NAMALWA (cell line): ENCODE results near the gene CCDC196.

Experiments used
- DNase-seq: peaks from one replicate; pipeline ENCODE4 v3.0.0-alpha.2; 2015; ENCODE audit warnings: low spot score

The CCDC196 gene, protein sequence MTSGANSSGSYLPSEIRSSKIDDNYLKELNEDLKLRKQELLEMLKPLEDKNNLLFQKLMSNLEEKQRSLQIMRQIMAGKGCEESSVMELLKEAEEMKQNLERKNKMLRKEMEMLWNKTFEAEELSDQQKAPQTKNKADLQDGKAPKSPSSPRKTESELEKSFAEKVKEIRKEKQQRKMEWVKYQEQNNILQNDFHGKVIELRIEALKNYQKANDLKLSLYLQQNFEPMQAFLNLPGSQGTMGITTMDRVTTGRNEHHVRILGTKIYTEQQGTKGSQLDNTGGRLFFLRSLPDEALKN

GRCh38 chr14:66485910-66486421 is at the start of gene CCDC196:
CCDC196 (plus strand) TSS chr14:66486371; CDS start chr14:66486503, 132 bp downstream.
- no peak for DNase-seq

DNA sequence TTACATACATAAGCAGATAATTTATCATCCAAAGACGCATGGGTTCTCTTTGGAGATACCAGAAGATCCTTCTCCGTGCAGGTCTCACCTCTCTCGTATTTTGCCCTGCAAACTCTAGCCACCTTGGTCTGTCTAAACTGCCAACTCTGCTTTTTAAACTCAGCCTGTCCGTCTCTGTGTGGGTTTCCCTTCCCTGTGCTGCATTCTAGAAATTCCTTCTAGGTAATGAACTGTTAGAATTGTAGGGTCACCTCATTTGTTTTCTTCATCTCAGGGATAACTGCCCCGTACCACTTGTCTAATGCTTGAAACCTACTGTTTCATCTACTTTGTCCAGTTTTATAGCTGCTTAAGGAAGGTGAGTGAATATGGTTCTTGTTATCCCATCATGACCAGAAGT is 45.4 kb upstream of the CCDC196 start:
- DNase-seq = no peak

DNA sequence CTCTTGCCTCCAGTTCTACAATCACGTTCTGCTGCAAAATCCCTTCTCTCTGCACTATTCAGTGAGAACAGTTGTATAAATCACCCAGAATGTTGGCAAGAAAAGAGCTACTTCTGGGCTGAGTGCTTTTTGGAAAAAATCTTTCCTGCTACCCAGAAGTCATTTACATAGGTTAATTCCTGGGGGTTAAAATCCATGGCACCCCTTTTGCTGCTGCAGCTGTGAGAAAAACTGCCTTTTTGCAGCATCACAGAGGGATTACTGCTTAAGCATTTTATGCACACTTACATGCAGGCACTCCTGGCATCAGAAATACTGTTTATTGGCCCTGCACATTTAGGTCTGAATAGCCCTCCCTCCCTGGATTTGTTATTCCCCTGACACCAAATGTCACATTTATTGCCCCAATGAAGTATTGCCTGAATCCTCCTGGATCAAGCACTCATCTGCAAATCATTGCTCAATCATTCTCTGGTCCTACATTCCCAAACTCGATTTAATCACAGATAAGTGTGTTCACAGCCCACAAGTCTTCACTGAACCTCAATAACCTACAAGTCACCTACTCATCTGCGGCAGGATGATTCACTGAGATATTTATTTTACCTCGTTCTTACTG is 43.1 kb upstream of the CCDC196 start:
- no peak for DNase-seq

DNA sequence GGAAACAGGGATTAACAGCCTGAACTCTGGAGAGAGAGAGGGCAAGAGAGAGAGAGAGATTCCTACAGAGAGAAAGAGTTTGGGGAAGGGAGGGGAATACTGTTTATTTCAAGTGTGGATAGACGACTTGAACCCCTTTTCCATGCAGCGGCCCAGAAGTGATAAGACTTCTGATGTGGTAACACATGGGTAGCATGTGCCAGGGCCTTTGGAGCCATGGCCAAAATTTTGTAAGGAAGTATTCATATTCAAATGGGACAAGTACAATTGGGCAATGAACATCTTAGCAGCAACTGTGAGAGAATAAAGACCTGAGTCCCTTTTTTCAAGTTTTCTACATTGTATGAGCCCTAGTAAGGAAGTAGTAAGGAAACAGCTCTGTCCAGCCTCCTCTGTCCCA is 42.4 kb upstream of the CCDC196 start:
- no peak for DNase-seq

DNA sequence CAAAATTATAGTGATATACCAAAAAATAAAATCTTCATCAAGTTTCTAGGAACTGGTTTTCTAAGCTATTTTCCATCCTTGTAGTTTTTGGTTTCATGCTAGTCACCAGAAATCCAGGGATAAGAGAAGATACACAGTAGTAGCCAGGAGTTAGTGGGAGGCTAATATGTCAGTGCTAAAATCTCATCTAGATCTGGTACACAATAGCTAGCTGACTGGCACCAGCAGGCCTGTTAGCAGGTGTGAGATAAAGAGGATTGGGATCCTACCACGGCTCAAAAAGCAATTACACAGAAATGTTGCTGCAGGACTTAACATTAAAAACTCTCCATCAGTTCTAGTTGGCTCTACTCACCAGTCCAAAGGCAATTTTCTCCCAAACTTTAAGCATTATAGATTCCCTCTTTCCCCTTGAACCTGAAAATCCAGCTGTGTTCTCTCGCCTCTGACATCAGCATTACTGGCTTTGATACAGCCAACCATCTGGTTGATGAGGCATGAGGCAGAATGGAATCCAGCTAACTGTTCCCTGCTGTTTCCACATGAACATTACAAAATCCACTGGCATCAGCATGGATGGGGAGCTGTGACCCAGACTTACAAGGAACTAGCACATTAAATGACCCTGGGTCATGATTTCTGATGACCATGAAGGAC is 41.8 kb upstream of the CCDC196 start:
- no peak for DNase-seq

GRCh38 chr14:66445936-66446335 is 40.2 kb upstream of the CCDC196 start:
- no peak for DNase-seq

- no peak for DNase-seq
Observed at GRCh38 chr14:66453469-66453868, 32.7 kb upstream of the CCDC196 start.

DNA sequence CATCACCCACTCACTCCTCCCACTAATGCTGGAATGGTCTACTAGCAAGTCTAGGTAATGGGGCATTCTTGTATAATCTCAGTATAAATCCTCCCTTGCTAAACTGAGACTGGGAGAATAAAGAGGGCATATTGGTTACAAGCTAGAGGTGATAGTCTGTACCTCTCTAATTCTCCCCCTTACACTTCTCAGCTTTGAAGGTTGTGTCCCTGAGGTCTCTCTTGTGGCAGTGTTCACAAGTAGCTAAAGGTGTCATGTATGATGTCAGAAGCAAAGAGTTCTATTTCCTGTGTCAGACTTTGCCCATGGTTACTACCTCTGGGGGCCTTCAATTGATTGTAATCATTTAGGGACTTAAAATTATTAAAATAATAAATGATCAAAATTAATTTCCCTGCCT is 26.6 kb upstream of the CCDC196 start:
- no peak for DNase-seq

GRCh38 chr14:66464261-66464660 is 21.9 kb upstream of the CCDC196 start:
- no peak for DNase-seq

DNA sequence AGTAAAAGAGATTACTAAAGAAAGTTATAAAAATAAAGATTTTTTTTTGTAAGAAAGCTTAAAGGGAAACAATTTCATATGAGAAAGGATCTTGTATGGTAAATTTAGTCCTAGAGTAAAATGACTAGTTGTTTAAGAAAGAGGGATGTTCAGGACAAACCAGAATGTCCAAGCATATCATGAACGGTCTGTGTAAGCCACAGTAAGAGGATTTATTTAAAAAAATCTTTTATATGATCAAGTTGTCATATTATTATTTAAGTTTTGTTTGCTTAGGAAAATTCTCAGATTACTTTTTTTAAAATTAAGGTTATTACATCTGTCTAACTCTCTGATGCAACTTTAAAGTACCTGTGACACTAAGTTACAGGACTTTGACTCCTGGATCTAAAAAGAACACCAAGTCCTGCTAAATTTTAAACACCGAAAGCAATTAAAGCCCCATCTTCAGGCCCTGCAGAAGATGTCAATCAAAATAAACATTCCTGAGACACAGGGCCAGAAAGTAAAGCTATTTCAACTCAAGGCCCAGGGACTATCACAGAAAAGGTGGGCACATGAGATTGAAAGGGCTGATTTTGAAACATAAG is 17.3 kb upstream of the CCDC196 start:
- no peak for DNase-seq

GRCh38 chr14:66471584-66471983 is 14.6 kb upstream of the CCDC196 start:
- DNase-seq = no peak

DNA sequence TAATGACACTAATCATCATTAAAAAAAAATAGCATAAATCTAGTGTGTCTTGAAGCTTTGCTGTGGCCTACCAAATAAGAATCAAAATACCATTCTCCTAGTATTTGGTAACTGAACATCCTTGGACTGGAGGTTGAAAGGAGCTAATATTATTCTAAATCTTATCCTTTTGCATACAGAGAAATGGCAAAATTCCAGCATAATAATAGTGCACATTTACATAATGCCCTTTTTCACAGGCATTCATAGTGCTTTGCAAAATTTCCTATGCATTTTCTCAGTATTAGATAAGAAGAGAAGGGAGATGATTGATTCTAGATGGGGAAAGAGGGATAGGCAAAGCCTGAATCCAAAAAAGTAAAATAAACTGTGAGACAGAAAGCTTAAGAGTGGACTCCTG is 13.9 kb upstream of the CCDC196 start:
- DNase-seq = no peak

- DNase-seq = no peak
Observed at GRCh38 chr14:66473223-66473622, 12.9 kb upstream of the CCDC196 start.

DNA sequence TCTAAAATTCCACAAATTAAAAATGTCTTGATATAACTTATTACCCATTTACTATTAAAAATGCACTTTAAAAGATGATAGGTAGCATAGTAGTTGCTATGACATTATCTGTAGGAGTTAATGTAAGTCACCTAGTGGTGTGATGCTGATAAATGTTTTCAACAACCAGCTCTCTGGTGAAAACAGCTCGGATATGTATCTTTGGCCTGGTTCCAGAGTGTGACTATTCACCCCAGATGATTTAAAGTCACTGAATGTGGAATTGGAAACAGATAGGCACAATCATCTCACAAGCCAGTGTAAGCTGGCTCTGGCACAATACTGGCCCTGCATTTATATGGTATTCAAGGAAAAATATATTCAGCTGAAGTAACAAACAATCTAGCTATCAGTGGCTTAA is 9.2 kb upstream of the CCDC196 start:
- no peak for DNase-seq

- no peak for DNase-seq
Observed at GRCh38 chr14:66477567-66477966, 8.6 kb upstream of the CCDC196 start.

DNA sequence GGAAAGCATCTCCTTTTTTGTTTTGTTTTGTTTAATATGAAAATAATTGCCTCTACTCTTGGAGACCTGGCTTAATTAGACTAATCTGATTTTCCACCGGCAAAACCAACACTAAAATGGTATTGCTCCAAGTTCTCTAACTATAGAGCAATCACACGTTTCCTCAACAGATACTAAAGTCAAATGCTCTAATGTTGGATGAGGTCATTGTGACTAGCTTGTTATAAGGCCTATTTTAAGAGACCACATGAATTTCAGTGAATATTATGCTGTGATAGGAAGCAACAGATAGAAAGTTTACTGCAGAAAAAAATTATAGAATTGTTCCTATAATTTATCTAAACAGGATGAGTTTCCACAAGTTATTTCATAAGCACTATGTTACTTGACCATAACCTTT is 3.3 kb upstream of the CCDC196 start:
- DNase-seq = no peak

- DNase-seq = no peak
Observed at GRCh38 chr14:66483322-66483721, 2.8 kb upstream of the CCDC196 start.

DNA sequence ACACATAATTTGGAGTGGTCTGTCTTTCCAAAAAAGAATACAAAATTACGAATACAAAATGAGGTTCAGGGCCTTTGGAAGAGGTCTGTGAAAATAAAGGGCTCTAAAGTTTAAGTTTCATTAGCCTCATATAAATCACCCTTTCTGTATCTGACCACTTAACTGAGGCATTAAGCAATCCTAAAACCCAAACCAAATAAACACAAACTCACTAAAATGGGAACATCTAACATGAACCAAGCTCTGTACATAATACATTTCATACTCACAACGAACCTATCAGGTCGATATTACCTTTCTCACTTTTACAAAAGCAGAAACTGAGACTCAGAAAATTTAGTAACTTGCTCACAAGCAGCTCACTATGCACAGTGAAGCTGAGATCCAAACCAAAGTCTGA is 1.1 kb upstream of the CCDC196 start:
- DNase-seq = no peak

DNA sequence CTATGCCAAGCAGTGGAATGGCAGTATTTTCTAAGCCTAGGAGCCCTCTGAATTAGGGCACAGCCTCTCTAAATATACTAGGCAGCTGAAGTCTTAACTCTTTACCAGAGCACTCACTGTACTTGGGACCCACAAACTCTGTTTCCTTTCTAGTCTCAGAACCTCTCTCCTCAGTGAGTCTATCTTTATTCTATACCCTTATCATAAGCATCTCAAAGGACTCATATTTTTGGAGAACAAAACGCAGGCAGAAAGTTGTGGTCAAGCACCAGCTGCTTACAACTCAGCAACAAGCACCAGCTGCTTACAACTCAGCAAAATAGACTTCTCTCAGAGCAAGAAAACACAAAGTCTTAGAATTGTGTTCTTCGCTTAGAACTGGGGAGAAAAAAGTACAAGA is 993 bp downstream of the CCDC196 start:
- DNase-seq = no peak

DNA sequence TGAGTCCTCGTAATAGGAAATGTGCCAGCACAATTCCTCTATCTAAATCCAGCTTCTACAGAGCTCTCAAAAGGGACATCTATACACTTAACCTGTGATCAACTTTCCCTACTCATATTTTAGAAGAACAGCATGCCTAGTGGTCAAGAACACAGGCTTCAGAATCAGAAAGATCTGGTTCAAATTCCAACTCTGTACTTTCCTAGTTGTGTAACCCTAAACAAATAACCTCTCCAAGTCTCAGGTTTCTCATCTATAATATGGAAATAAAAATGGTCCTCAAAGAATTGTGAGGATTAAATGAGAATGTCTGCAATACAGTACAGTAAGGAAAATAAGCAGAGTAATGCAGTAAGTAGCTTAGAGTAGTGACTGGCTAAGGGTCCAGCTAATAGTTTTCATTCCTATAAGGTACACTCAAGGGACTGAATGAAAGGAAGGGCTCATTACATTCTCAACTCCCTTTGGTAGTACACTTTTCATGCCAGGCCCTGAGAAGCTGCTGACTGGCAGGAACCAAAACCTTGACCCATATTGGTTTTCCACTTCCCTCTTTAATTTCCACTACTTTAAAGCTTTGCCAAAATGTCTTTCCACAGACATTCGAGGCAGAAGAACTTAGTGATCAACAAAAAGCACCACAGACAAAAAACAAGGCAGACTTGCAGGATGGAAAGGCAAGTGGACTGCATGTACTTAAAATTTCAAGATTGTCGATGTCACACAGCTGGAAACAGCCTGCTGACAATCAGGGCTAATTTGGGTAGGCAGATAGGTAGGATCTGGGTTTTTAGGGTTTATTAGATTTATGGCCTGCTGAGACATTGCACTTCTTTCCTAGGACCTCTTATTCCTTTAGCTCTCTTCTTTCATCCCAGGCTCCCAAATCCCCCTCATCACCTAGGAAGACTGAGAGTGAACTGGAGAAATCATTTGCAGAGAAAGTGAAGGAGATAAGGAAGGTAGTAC is 4.3 kb downstream of the CCDC196 start:
- DNase-seq = no peak

- DNase-seq = no peak
Observed at GRCh38 chr14:66493750-66494149, 7.6 kb downstream of the CCDC196 start.
